Kidney epithelial cell (primary cell): Measurements from ENCODE around the gene TLCD5. TPM values are rescaled to one million over a fixed set of nuclear protein-coding genes. Genes with fewer than 3 reads are reported as not detected.

ENCODE experiments used
- DNase-seq: peaks from one replicate; pipeline ENCODE4 v3.0.0-alpha.2; 2010; ENCODE audit warnings: low read depth
- H3K27me3 ChIP-seq: 2 replicates; pipeline ENCODE4 v1.6.0; 2011; ENCODE audit warnings: low read length; ENCODE audit not compliant: control insufficient read depth, insufficient read depth
- H3K36me3 ChIP-seq: 2 replicates; pipeline ENCODE4 v1.5.1; 2011; ENCODE audit warnings: low read length; ENCODE audit not compliant: control insufficient read depth, insufficient read depth
- H3K4me3 ChIP-seq: 2 replicates; pipeline ENCODE4 v1.5.1; 2011; ENCODE audit warnings: low read depth, mild to moderate bottlenecking, control low read depth, low read length
- total RNA-seq: library from RNA; depleted of rRNA; stranded (reverse); fragments of >200 nt; gene quantifications from 2 replicates; pipeline ENCODE4 v1.2.3, GENCODE V29; 2015
- TF ChIP-seq, protein P1 (sequence below): IDR thresholded peaks from 2 replicates; pipeline ENCODE4 v1.5.1; 2011; ENCODE audit warnings: mild to moderate bottlenecking, moderate library complexity, low read length, control low read depth, inconsistent platforms; ENCODE audit not compliant: insufficient read depth, poor library complexity, severe bottlenecking

TLCD5 gene
- total RNA-seq, 1 donor from 2014 or later = 9.3 TPM

DNA sequence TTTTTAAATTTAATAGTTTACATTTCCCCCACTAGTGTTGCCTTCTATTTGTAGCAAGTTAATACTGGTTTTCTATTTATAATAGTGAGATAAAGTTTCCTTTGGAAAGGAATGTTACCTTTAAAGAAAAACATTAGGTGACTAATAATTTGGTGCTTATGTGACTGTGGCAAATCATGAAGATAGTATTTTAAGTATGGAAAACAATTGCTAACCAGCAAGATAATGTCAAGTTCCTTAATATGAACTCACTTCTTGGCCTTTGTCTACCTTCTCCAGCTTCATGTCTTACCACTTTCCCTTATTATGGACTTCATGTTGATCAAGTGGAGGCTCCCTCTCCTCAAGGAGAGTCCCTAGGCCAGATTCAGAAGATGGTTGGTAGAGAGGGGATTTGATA lies 38.3 kb downstream of the TLCD5 start:
- no peaks in the 10 kb centered on the region for H3K27me3 ChIP-seq
- no peak overlapping the region for H3K4me3 ChIP-seq
- no peak for DNase-seq
- TF ChIP-seq, protein P1, sequence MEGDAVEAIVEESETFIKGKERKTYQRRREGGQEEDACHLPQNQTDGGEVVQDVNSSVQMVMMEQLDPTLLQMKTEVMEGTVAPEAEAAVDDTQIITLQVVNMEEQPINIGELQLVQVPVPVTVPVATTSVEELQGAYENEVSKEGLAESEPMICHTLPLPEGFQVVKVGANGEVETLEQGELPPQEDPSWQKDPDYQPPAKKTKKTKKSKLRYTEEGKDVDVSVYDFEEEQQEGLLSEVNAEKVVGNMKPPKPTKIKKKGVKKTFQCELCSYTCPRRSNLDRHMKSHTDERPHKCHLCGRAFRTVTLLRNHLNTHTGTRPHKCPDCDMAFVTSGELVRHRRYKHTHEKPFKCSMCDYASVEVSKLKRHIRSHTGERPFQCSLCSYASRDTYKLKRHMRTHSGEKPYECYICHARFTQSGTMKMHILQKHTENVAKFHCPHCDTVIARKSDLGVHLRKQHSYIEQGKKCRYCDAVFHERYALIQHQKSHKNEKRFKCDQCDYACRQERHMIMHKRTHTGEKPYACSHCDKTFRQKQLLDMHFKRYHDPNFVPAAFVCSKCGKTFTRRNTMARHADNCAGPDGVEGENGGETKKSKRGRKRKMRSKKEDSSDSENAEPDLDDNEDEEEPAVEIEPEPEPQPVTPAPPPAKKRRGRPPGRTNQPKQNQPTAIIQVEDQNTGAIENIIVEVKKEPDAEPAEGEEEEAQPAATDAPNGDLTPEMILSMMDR = no peak
- H3K36me3 ChIP-seq = no peaks in the 10 kb centered on the region

DNA sequence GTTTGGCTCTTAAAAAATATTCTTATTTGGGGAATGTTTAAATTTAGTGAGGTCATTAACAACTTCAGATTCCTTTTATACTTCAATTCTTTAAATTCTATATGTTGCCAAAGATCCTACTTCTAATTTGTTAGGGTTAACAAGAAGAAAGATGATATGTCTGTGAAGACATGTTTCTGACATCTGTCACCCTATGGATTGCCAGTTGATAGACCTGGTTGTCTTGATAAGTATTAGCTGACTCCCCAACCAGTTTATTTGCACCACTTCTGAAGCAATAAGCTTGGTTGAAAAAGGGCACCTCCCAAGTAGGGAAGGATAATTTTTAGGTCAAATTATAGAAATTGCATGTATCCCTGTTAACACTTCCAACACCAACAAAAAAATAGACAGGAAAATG lies 40.4 kb downstream of the TLCD5 start:
- DNase-seq = no peak
- Histone ChIP-seq H3K27me3 (no peaks in the 10 kb centered on the region), H3K4me3 (no peak overlapping the region), H3K36me3 (no peaks in the 10 kb centered on the region)
- TF ChIP-seq, protein P1 = no peak

DNA sequence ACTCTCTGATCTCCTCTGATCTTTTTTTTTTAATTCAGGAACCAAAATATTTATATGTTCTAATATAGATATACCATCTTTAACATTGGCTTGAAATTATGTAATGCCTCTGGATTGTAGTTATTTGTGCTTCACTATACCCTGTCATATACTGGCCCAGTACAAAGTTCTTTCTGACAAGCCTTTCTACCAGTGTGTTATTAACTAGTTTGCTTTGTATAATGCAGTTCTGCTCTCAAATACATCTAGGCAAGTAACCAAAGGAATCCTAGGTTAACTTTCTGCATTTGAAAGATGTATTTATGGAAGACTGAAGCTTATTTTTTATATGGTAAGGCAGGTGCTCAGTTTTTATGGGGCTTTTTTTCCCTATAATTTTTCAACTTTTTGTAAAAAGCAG lies 47.2 kb downstream of the TLCD5 start:
- H3K36me3 ChIP-seq = no peaks in the 10 kb centered on the region
- DNase-seq = no peak
- TF ChIP-seq, protein P1 = no peak
- no peaks in the 10 kb centered on the region for H3K27me3 ChIP-seq
- no peak overlapping the region for H3K4me3 ChIP-seq

DNA sequence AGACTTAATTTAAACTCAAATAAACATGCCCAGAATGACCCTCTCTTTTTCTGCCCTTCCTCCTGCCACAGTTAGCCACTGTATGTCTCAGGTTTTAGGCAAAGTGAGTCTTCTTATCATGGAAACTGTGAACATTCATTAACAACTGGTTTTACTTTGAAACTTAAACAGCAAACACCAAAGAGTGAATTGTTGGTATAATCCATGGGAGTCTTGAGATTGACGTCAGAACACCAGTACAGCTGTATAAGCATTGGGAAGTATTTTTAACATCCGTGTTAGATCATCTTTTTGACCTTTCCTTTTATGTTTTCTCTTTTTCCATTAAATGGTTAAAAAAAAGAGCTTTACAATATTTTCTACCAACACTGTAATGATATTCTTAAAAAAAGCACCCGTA lies 50.0 kb downstream of the TLCD5 start:
- TF ChIP-seq, protein P1 = no peak
- Histone ChIP-seq H3K27me3 (no peaks in the 10 kb centered on the region), H3K36me3 (no peaks in the 10 kb centered on the region), H3K4me3 (no peak overlapping the region)
- no peak for DNase-seq

DNA sequence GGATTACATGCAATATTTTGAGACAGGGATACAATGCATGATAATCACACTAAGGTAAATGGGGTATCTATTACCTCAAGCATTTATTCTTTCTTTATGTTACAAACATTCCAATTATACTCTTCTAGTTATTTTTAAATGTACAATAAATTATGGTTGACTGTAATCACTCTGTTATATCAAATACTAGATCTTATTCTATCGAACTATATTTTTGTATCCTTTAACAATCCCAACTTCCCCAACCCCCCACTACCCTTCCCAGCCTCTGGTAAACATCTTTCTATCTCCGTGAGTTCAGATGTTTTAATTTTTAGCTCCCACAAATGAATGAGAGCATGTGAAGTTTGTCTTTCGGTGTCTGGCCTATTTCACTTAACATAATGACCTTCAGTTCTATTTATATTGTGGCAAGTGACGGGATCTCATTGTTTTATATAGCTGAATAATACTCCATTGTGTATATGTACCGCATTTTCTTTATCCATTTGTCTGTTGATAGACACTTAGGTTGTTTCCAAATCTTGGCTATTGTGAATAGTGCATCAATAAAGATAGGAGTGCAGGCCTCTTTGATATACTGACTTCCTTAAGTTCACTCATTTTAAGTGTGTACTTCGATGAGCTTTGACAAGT lies 51.6 kb downstream of the TLCD5 start:
- DNase-seq = no peak
- Histone ChIP-seq H3K27me3 (no peaks in the 10 kb centered on the region), H3K36me3 (no peaks in the 10 kb centered on the region), H3K4me3 (no peak overlapping the region)
- TF ChIP-seq, protein P1 = no peak

DNA sequence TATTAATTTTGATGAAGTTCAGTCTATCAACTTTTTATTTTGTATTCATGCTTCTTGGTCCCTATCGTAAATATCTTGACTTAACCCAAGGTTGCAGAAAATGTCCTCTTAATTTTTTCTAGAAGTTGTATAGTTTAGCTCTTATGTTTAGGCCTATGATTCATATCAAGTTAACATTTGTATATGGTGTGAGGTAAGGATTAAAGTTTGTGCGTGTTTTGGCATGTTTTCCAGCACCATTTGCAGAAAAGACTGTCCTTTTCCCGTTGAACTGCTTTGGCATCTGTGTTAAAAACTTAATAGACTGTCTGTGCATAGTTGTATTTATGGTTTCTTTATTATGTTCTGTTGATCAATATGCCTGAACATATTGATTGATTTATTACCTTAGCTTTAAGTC lies 53.4 kb downstream of the TLCD5 start:
- TF ChIP-seq, protein P1 = no peak
- no peaks in the 10 kb centered on the region for H3K27me3 ChIP-seq
- no peak overlapping the region for H3K4me3 ChIP-seq
- no peaks in the 10 kb centered on the region for H3K36me3 ChIP-seq
- no peak for DNase-seq
